GM12875 (cell line): ENCODE data around the gene MRPS23.

Source experiments
- H3K4me3 ChIP-seq: one replicate; pipeline ENCODE4 v1.5.1; 2011; ENCODE audit warnings: low read depth, low read length, control low read depth
- TF ChIP-seq, protein P1 (sequence below): IDR thresholded peaks from 2 replicates; pipeline ENCODE4 v1.5.1; 2011; ENCODE audit warnings: low read depth, mild to moderate bottlenecking, control low read depth, inconsistent platforms, low read length, moderate library complexity, borderline replicate concordance; ENCODE audit not compliant: insufficient read depth

Gene MRPS23

DNA sequence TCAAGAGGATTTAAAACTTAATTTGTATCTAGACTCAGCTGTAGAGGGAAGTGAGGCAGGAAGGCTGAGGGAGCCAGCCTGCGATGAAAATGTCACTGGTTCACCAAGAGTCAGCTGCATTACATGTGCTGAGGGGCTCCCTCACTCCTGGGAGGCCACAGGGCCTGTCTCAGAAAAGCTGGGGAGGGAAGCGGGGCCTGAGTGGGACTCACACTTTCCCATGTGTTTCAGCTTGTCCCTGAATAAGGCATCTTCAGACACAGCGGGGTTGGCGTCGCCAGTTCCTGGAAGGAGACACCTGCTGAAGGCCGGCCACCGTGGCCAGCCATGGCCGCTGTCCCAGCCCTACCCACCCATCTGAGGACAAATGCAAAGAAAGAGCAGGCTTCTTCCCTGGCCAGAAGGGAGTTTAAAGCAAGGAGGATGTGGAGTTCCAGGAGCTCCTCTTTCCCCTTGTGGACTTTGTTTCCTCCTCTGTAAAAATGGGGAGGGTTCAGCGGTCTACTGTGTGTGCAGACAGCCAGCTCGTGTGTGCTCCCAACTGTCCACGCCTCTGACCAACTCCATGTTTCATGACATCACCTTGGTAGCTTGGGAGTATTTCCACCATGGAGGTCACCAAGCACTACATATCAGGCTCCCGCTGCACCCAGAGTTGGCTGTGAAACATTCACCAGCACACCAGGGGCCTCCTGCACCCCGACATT lies 19.2 kb upstream of the MRPS23 start:
- TF ChIP-seq, protein P1, sequence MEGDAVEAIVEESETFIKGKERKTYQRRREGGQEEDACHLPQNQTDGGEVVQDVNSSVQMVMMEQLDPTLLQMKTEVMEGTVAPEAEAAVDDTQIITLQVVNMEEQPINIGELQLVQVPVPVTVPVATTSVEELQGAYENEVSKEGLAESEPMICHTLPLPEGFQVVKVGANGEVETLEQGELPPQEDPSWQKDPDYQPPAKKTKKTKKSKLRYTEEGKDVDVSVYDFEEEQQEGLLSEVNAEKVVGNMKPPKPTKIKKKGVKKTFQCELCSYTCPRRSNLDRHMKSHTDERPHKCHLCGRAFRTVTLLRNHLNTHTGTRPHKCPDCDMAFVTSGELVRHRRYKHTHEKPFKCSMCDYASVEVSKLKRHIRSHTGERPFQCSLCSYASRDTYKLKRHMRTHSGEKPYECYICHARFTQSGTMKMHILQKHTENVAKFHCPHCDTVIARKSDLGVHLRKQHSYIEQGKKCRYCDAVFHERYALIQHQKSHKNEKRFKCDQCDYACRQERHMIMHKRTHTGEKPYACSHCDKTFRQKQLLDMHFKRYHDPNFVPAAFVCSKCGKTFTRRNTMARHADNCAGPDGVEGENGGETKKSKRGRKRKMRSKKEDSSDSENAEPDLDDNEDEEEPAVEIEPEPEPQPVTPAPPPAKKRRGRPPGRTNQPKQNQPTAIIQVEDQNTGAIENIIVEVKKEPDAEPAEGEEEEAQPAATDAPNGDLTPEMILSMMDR, result no peak

DNA sequence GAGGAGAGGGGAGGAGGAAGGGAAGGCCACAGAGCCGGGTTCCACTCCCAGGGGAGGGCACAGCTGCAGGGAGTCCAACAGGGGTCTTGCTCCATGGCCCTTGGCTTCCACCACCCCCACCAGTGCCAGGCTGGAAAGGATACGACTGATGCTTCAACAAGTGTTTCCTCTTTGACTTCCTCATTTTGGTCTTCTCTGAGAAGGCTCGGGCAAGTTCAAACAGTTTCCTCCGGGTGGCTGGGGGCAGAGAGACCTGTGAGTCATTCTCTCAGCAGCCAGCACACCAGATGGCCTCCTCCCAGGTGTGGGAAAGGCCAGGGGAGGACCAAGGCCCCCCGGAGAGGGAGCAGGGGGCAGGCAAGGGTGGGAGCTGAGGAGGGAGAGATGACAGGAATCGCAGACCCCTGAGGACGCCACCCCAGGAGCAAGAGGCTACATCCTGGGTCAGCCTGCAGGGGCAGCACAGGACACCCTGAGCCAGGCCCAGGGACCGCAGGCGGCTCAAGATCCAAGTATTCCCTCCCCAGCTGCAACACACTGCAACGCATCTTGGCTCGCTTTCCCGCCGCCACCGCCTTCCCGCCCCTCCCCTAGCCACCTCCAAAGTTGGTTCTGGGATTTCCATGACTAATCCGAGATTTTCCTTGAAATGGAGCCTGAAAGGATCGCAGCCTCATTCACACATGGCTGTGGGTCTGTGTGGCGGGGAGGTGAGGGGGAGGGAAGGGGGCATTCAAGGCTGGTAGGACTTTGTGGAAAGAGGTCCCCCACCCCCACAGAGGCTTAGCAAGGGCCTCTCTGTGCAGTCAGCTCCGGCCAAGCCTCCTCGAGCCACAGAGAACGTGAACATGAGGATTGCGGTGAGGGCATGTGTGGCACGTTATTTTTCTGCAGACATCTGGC lies 18.4 kb upstream of the MRPS23 start:
- TF ChIP-seq, protein P1, result peak; percentile 59
- no peak overlapping the region for H3K4me3 ChIP-seq

More for the DNA sequence above, 19.2 kb upstream of the MRPS23 start:
- H3K4me3 ChIP-seq, result no peak overlapping the region

DNA sequence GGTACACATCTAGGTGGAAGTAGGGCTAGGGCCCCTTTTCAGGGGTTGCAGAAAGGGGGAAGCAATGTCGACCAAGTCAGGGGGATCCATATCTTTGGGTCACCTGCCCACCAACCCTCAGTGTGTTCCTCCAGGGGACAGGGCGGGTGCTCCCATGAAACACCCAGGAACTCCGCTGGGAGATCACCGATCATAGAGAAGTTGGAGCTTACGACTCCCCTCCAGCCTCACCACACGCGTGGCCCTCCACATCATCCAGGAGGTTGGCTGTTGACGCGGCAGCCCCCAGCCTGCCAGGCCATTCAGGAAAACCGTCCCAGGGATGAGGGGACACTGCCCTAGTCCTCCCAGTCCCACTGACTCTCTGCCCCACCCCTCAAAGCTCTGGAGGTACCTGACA lies 17.3 kb upstream of the MRPS23 start:
- TF ChIP-seq, protein P1, result no peak
- H3K4me3 ChIP-seq, result no peak overlapping the region

GRCh38 chr17:57866723-57867122 lies 16.9 kb upstream of the MRPS23 start:
- H3K4me3 ChIP-seq, result no peak overlapping the region
- TF ChIP-seq, protein P1, result no peak

DNA sequence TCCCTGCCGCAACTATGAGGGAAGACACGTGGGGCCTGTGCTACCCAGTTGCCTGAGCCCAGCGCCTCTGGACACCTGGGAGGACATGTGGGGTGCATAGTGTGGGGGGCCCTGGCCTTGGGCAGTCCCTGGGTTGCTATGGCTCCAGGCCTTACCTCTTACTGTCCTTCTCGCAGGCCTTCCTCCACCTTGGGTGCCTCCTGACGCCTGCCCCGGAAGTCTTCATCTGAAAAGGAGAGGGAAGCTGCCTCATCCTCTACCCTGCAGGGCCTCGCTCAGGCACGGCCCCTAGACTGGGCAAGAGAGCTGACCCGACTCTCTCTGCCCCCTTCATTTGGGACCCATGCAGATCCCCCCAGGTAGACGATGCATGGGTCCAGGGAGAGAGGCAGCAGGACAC lies 16.5 kb upstream of the MRPS23 start:
- no peak overlapping the region for H3K4me3 ChIP-seq
- TF ChIP-seq, protein P1, result no peak

- no peak overlapping the region for H3K4me3 ChIP-seq
Measured at GRCh38 chr17:57864273-57864672, 14.4 kb upstream of the MRPS23 start.

More at GRCh38 chr17:57864273-57864672, 14.4 kb upstream of the MRPS23 start:
- TF ChIP-seq, protein P1, result no peak
